ENCODE results near the gene SHMT2.

SHMT2 gene

GRCh38 chr12:57215668-57216013, 13.9 kb upstream of the SHMT2 start:
- DNase-seq: peak; percentile 49

GRCh38 chr12:57216014-57216911, 13.2 kb upstream of the SHMT2 start, which contains the start of gene NXPH4:
TSS of gene NXPH4 (plus strand) at chr12:57216794. CDS start at chr12:57216970, 176 bp downstream.
- peak; percentile 66 for DNase-seq

- no peak for DNase-seq
These were observed 12.3 kb upstream of the SHMT2 start for GRCh38 chr12:57216921-57217879.

DNA sequence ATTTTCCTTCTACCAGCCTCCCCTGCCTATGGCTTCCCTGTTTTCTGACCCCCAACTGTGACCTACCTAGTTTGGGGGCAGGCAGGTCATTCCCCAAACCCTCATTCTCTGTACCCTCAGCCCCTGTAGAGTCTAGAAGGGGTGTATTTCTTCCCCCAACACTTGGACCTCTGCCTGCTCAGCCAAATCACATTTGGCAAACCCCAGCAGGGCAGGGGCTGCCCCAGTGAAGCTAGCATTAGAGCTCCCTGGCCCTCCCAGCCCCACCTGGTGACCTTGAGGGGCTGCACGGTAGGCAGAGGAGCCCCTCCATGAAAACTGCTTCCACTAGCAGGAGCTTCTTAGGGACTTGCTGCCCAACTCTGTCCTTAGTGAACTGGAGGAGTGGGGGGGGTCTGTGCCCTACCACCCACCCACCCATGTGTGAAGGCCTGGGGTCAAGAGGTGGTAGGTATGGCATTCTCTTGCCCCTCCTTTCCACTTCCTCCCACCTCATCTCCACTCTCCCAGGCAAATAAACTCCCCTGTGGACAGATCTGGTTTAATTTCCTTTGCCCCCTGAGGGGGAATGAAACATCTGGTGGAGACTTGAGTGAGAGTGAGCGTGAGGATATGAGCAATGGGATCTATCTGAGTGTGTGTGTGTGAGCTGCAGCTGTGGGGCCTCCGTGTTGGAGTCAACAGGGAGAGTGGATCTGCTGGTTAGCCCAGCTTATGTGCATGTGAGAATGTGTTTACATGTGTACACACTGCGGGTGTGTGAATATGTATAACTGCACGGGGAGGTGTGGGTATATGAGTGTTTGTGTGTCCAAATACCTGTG, 11.3 kb upstream of the SHMT2 start:
- DNase-seq: no peak

GRCh38 chr12:57219205-57219992, 10.1 kb upstream of the SHMT2 start:
- DNase-seq: no peak

DNA sequence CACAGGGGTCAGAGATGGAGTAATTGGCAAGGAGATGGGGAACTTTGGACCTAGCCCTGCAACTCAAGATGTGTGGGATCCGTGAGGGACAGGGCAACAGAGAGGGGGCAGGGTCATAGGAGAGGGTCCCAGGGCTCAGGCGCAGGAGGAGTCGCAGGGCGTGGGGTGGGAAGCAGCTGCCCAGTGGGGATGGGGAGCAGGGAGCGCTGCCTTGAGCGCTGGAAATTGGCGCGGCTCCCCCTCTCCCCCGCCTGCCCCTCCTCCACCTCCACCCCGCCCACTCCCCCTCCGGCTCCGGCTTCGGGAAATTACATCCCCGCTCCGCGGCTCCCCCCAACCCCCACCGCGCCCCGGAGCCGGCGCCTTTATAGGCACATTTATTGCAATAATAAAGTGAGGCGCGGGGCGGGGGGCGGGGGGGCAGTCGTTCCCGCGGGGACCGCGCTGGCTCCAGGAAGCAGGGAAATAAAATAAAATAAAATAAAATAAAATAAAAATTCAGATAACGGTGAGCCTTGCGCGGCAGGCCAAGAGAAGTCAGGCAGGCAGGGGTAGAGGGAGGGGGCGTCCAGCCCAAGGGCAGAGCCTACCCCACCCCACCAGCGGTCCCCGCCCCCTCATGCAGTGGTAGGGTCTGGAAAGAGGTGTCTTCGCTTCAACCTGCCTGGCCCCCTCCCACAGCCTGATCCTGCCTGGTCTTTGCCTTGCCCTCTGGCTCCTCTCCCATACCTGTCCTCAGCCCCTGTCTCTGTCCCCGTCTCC, 9.3 kb upstream of the SHMT2 start:
- DNase-seq: no peak

DNA sequence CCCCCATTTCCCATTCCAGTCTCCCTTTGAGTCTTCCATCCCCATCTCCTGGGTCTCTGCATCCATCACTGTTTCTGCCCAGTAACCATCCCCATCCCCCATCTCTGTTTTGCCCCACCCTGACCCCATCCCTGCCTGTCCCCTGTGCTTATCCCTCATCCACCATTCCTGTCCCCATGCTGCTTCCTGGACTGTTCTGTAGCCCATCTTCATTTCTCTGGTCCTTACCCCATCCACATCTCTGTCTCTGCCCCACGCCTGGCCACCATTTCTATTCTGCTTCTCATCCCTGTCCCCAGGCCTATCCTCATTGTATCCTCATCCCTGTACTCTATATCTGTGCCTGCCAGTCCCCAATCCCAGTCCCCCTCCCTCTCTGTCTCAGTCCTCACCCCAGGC, 8.7 kb upstream of the SHMT2 start:
- no peak for DNase-seq

- DNase-seq: no peak
These were observed 8.2 kb upstream of the SHMT2 start for GRCh38 chr12:57221169-57221917.

- no peak for DNase-seq
These were observed 7.0 kb upstream of the SHMT2 start for GRCh38 chr12:57222286-57223190.

- DNase-seq: peak; percentile 46
These were observed 6.0 kb upstream of the SHMT2 start for GRCh38 chr12:57223191-57224165.

- DNase-seq: no peak
These were observed 5.1 kb upstream of the SHMT2 start for GRCh38 chr12:57224278-57224972.

DNA sequence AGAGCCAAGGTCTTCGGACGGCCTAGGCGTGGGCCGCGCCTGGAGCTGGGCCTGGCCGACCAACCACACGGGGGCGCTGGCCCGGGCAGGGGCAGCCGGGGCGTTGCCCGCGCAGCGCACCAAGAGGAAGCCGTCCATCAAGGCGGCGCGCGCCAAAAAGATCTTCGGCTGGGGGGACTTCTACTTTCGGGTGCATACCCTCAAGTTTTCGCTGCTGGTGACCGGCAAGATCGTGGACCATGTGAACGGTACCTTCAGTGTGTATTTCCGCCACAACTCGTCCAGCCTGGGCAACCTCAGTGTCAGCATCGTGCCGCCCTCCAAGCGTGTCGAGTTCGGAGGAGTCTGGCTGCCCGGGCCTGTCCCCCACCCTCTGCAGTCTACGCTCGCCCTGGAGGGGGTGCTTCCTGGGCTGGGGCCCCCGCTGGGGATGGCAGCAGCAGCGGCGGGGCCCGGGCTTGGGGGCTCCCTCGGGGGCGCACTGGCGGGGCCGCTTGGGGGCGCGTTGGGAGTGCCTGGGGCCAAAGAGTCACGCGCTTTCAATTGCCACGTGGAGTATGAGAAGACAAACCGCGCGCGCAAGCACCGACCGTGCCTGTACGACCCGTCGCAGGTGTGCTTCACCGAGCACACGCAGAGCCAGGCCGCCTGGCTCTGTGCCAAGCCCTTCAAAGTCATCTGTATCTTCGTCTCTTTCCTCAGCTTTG, 4.4 kb upstream of the SHMT2 start:
- peak; percentile 81 for DNase-seq

DNA sequence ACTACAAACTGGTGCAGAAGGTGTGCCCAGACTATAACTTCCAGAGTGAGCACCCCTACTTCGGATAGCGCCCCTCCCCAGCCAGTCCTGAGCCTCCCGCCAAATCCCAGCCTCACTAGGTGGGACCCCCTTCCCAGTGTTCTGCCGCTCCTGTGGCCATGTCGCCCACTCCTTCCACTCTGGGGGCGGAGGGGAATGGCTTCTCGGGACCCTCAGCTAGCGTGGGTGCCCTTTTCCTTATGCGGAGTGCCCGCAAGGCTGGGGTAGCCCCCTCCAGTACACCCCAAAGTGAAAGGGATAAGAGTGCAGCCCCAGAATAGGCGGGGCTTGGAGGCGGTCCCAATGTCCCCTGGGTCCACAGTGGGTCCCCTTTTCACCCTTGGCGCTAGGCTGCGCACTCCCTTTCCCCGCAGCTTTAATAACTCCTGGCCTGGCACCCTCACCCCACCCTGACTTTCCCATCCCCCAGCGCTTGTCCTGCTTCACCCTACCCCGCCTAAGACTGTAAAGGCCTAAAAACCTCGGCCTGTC, 3.8 kb upstream of the SHMT2 start:
- DNase-seq: no peak

- DNase-seq: no peak
These were observed 2.8 kb upstream of the SHMT2 start for GRCh38 chr12:57226588-57227314.

DNA sequence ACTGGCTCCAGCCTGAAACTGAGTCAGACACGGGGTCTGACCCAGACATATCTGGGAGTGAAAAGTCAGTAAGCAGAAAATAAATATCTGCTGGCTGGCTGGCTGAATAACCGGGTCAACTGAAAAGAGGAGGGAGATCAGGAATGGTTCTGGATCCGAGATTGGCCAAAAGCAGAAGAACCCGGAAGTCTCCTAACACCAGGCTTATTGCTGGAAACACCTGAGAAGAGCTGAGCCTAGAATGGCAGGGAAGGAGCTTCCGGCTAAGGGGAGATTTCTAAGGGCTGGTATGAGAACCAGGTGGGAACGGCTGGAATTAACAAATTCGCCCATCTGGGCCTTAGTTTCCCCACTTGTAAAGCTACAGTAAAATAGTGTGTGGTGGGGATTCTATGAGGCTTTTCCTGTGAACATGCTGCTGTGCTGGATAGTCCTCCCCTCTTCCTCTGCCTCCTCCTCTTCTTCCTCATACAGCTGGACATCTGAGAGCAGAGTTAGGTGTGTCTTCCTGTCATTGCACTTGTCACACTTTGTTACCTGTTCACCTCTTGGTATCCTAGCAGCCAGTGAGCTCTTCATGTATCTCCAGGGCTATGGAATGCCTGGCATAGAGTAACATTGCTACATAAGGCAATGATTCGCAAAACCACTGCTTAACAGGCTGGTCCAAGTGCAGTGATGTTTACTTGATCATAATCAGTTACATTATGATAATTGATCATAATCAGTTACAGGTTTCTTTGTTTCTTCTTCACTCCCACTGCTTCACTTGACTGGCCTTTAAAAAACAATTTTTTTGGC, 2.0 kb upstream of the SHMT2 start:
- DNase-seq: no peak

Measured in stimulated activated CD8-positive, alpha-beta memory T cell treated with anti-CD3 and anti-CD28 coated beads, Interleukin-4, amount 100 ng/mL, for 48 hours (primary cell).